Stimulated activated naive CD8-positive, alpha-beta T cell treated with anti-CD3 and anti-CD28 coated beads, Interleukin-15, amount 100 ng/mL, for 72 hours (primary cell): ENCODE results near the gene PRKN.

Experiments used
- ATAC-seq: fragments of 150-1000 bp; cut with Tn5 transposase; 2 replicates; pipeline ENCODE4 v1.10.0; 2021; ENCODE audit warnings: mild to moderate bottlenecking, moderate library complexity
- DNase-seq, 2 donors: peaks; one replicate each; pipeline ENCODE4 v3.0.0; 2021 to 2022
- H3K27ac Mint-ChIP-seq, 2 donors: one replicate each; pipeline ENCODE4 v1.8.0; 2022; ENCODE audit warnings: mild to moderate bottlenecking in 2 of 2, mixed read lengths in 2 of 2, moderate library complexity in 2 of 2
- H3K27me3 Mint-ChIP-seq: one replicate; pipeline ENCODE4 v1.8.0; 2022; ENCODE audit warnings: mixed read lengths
- H3K4me1 Mint-ChIP-seq: one replicate; pipeline ENCODE4 v1.8.0; 2022; ENCODE audit warnings: mild to moderate bottlenecking, mixed read lengths
- H3K4me3 Mint-ChIP-seq, 2 donors: one replicate each; pipeline ENCODE4 v1.8.0; 2022; ENCODE audit warnings: mild to moderate bottlenecking in 2 of 2, mixed read lengths in 2 of 2, moderate library complexity in 1 of 2
- H3K9me3 Mint-ChIP-seq, 2 donors: one replicate each; pipeline ENCODE4 v1.8.0; 2022; ENCODE audit warnings: mixed read lengths in 2 of 2

The PRKN gene

DNA sequence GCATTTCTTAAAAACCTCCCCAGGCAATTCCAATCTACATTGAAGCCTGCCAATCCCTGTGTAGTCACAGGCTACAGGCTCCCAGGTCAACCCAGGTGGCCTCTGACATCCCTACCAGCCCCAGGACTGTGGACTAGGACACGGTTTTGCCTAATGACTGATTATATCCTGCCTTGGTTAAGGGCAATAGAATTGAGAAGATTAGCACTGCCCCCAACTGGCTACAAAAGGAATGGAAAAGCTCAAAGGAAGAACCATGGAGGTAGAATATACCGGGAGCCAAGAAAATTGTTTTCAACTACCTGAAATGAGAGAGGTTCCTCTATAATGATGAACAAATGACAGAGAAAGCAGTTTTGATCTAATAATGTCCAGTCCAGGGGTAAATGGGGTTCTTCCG is 1032.6 kb downstream of the PRKN start:
- H3K27me3 Mint-ChIP-seq = no peaks in the 10 kb centered on the region

DNA sequence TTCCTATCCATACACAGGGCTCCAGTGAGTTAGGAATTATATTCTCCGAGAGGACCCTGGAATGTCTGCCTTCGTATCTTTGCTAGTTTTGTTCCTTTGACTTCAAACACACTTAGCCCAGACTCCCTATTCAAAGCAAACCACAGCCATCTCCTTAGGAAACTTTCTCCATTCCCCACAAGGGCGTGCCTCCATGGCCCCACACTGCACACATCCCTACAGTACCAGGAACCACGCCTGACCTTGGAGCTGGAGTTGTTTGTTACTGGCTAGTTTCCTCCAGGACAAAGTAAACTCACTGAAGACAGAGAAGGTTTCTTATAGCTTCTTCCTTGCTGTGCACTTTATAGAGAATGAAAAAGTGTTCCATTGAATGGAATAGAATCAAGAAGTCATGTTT is 1040.9 kb downstream of the PRKN start:
- H3K4me3 Mint-ChIP-seq = no peak overlapping the region
- no peaks in the 10 kb centered on the region for H3K27me3 Mint-ChIP-seq
- ATAC-seq (no peak), DNase-seq (no peak)
- no peak overlapping the region for H3K27ac Mint-ChIP-seq
- H3K9me3 Mint-ChIP-seq = no peaks in the 10 kb centered on the region
- no peaks in the 10 kb centered on the region for H3K4me1 Mint-ChIP-seq

More for the DNA sequence above, 1032.6 kb downstream of the PRKN start:
- Mint-ChIP-seq H3K27ac (no peak overlapping the region), H3K4me1 (no peaks in the 10 kb centered on the region), H3K9me3 (no peaks in the 10 kb centered on the region), H3K4me3 (no peak overlapping the region)
- ATAC-seq = peak; percentile 46
- DNase-seq = no peak

DNA sequence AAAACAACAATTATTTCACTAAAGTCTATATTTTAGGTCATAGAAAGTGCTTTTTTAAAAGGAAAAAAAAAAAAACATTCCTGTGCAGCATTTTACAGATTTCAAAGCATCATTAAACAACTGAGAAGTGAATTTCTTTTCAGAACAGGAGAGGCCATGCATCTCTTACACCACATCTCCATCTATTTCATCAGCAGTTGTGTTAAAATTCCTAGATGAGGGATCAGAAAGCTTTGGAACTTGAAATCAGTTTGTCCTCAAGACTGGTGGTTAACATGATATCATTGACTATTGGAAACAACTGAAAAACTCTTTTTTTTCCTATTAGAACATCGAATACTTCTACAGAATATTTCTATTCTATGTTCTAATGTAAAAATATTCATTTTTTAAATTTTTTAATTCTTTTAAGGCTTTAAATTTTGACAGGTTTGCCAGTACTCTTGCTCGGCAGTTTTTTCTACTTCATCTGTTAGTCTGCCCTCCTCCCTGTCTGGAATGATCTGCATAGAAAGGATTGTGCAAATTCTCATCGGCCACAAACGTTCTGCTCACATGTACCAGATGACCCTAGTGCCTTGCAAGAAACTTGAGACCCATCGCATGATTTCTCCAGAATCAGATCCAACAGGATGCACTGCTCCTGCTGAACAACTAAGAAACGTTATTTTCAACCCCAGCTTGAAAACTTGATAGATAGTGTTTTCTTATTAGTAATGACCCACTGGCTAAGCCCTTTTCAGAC is 1042.7 kb downstream of the PRKN start:
- no peaks in the 10 kb centered on the region for H3K9me3 Mint-ChIP-seq
- no peaks in the 10 kb centered on the region for H3K27me3 Mint-ChIP-seq
- no peak overlapping the region for H3K27ac Mint-ChIP-seq
- H3K4me1 Mint-ChIP-seq = no peaks in the 10 kb centered on the region
- ATAC-seq (no peak), DNase-seq (no peak)
- H3K4me3 Mint-ChIP-seq = no peak overlapping the region

- ATAC-seq (no peak), DNase-seq (no peak)
- Mint-ChIP-seq H3K27me3 (no peaks in the 10 kb centered on the region), H3K27ac (no peak overlapping the region), H3K4me1 (no peaks in the 10 kb centered on the region), H3K4me3 (no peak overlapping the region), H3K9me3 (no peaks in the 10 kb centered on the region)
Measured at GRCh38 chr6:161683400-161683799, 1044.2 kb downstream of the PRKN start.

DNA sequence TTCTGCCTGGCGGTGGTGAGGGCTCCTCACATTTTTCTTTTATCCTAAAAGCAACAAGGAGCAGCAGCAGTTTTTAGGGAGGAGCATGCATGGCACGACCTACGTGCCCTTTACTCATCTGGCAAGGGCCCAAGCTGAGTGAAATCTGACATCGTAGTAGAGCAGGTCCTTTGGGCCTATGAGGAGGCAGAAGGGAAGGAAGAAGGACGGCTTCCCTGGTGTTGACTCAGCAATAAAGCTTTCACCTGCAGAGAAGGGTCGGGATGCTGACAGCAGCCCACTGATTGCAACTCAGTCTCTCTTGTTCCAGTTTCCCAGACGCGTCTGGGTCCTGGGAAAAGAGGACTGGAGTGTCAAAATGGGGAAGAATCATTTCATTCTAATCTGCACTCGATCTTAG is 1044.6 kb downstream of the PRKN start:
- Mint-ChIP-seq H3K27me3 (no peaks in the 10 kb centered on the region), H3K4me3 (no peak overlapping the region), H3K9me3 (no peaks in the 10 kb centered on the region), H3K4me1 (no peaks in the 10 kb centered on the region), H3K27ac (peak overlapping the region in 1 of 2 donors; percentile 59)
- DNase-seq (no peak), ATAC-seq (no peak)

- no peak for DNase-seq
- no peaks in the 10 kb centered on the region for H3K4me1 Mint-ChIP-seq
- H3K27ac Mint-ChIP-seq = no peak overlapping the region
- H3K9me3 Mint-ChIP-seq = no peaks in the 10 kb centered on the region
- no peak overlapping the region for H3K4me3 Mint-ChIP-seq
- no peak for ATAC-seq
- no peaks in the 10 kb centered on the region for H3K27me3 Mint-ChIP-seq
Measured at GRCh38 chr6:161679980-161680538, 1047.5 kb downstream of the PRKN start.

DNA sequence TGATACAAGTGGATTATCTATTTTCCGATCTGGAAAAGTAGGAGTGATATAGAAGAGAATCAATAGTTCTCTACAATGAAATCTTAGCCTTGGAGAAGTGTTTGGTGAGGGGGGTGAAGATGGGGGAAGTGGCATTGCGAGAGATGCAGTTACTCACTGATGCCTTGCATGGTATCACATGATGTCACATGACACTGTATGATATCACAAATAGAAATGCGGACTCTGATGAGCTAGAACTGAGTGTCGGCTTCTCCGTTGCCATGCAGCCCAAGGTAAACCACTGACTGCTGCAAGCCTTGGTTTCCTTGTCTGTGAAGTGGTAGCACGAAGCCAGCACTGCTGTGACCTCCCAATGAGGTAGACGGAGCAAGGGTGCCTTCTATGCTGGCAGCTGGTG is 1050.4 kb downstream of the PRKN start:
- ATAC-seq (no peak), DNase-seq (no peak)
- Mint-ChIP-seq H3K27ac (no peak overlapping the region), H3K27me3 (no peaks in the 10 kb centered on the region), H3K4me1 (no peaks in the 10 kb centered on the region), H3K9me3 (no peaks in the 10 kb centered on the region), H3K4me3 (no peak overlapping the region)

GRCh38 chr6:161676586-161676985 is 1051.0 kb downstream of the PRKN start:
- no peak overlapping the region for H3K27ac Mint-ChIP-seq
- ATAC-seq = no peak

GRCh38 chr6:161674930-161675682 is 1052.5 kb downstream of the PRKN start:
- H3K4me3 Mint-ChIP-seq = no peak overlapping the region
- H3K4me1 Mint-ChIP-seq = no peaks in the 10 kb centered on the region
- H3K27ac Mint-ChIP-seq = no peak overlapping the region
- no peaks in the 10 kb centered on the region for H3K9me3 Mint-ChIP-seq
- ATAC-seq (no peak), DNase-seq (no peak)
- no peaks in the 10 kb centered on the region for H3K27me3 Mint-ChIP-seq

More at GRCh38 chr6:161676586-161676985, 1051.0 kb downstream of the PRKN start:
- Mint-ChIP-seq H3K4me3 (no peak overlapping the region), H3K27me3 (no peaks in the 10 kb centered on the region), H3K4me1 (no peaks in the 10 kb centered on the region), H3K9me3 (no peaks in the 10 kb centered on the region)
- DNase-seq = no peak

DNA sequence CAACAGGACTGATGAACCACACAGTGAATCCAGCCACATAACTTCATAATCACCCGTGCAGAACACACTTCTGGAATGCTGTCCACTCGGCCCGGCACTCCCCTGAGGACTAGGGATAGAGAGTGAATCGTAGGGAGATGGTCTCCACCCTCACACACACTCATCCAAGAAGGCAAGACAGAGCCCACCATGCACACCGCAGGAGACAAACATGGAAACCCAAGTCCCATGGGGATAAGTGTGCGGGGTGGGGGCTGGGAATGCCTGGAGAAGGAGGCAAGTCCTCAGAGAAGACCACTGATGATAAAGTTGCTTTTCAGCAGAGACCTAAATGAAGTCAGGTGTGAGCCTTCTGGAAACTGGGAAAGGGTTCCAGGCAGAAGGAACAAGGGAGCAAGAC is 1054.5 kb downstream of the PRKN start:
- Mint-ChIP-seq H3K4me3 (no peak overlapping the region), H3K4me1 (no peaks in the 10 kb centered on the region), H3K9me3 (peaks cover 0 to 4% of the 10 kb centered on the region in 2 donors), H3K27me3 (no peaks in the 10 kb centered on the region), H3K27ac (peak overlapping the region in 1 of 2 donors; percentile 24)
- DNase-seq (no peak), ATAC-seq (no peak)

- Mint-ChIP-seq H3K27ac (no peak overlapping the region), H3K27me3 (no peaks in the 10 kb centered on the region), H3K4me1 (no peaks in the 10 kb centered on the region), H3K9me3 (peaks cover 0 to 4% of the 10 kb centered on the region in 2 donors), H3K4me3 (no peak overlapping the region)
- DNase-seq (no peak), ATAC-seq (no peak)
Measured at GRCh38 chr6:161671117-161671516, 1056.4 kb downstream of the PRKN start.

DNA sequence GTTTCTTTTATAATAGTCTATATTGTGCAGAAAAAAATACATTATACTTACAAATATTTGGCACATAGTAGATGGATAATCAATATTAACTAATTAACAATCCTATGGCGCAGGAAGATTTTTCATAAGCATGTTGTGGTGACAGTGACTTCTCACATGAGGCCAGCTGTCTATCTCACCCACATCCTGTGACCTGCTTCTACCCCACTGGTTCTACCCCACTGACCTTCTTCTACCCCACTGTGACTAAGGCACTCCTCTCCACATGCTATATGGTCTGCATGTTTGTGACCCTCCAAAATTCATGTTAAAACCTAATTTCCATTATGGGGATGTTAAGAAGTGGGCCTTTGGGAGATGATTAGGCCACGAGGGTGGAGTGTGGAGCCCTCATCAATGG is 1058.9 kb downstream of the PRKN start:
- H3K4me1 Mint-ChIP-seq = no peaks in the 10 kb centered on the region
- H3K27me3 Mint-ChIP-seq = no peaks in the 10 kb centered on the region
- no peak overlapping the region for H3K4me3 Mint-ChIP-seq
- peaks cover 7 to 8% of the 10 kb centered on the region in 2 donors for H3K9me3 Mint-ChIP-seq
- ATAC-seq (no peak), DNase-seq (no peak)
- no peak overlapping the region for H3K27ac Mint-ChIP-seq

- DNase-seq = no peak
- Mint-ChIP-seq H3K9me3 (peaks cover 8 to 11% of the 10 kb centered on the region in 2 donors), H3K4me1 (no peaks in the 10 kb centered on the region), H3K27me3 (no peaks in the 10 kb centered on the region), H3K4me3 (no peak overlapping the region), H3K27ac (no peak overlapping the region)
- no peak for ATAC-seq
Measured at GRCh38 chr6:161667957-161668356, 1059.6 kb downstream of the PRKN start.

DNA sequence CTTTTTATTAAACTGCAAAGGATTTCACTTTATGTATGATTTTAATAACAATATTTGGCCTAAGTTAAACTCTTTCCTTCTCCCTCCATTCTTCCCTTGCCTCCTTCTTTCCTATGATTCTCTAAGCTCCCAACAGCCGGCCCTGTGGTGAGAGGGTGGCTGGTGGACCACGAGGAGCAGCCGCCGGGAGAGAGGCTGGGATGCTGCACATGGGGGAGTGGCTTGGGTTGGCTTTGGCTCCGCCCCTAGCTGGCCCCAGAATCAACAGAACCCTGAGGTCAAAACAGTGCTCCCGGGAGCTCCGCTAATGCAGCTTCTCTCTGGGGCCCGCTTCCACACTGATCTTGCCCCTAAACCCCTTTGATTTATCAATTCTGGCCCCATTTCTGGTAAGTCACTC is 1063.9 kb downstream of the PRKN start:
- no peak overlapping the region for H3K4me3 Mint-ChIP-seq
- no peak for DNase-seq
- no peaks in the 10 kb centered on the region for H3K4me1 Mint-ChIP-seq
- no peak for ATAC-seq
- no peak overlapping the region for H3K27ac Mint-ChIP-seq
- H3K27me3 Mint-ChIP-seq = no peaks in the 10 kb centered on the region
- peaks cover 11 to 23% of the 10 kb centered on the region in 2 donors for H3K9me3 Mint-ChIP-seq

GRCh38 chr6:161660666-161661571 is 1066.6 kb downstream of the PRKN start:
- no peak overlapping the region for H3K27ac Mint-ChIP-seq
- H3K4me3 Mint-ChIP-seq = no peak overlapping the region
- peaks cover 11 to 32% of the 10 kb centered on the region in 2 donors for H3K9me3 Mint-ChIP-seq
- peak; percentile 26 for ATAC-seq
- DNase-seq = no peak
- H3K27me3 Mint-ChIP-seq = no peaks in the 10 kb centered on the region
- H3K4me1 Mint-ChIP-seq = no peaks in the 10 kb centered on the region
